ENCODE measurements around the gene VSTM2B.

The VSTM2B gene

DNA sequence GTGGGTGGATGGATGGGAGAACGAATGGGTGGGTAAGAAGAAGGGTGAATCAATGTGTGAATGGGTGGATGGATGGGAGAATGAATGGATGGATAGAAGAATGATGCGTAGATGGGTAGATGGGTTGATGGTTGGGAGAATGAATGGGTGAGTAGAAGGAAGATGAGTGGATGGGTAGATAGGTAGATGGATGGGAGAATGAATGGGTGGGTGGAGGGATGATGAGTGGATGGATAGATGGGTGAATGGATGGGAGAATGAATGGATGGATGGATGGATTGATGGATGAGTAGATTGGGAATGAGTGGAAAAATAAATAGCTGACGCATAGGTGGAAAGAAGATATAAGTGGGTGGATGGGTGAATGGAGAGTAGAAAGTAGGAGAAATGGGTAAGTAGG lies 16.5 kb downstream of the VSTM2B start:
- Histone ChIP-seq H3K27ac (ENCODE audit: low read length) (no peak overlapping the region), H3F3A (ENCODE audit: insufficient read depth, low read length) (no peaks in the 10 kb centered on the region), H2AFZ (ENCODE audit: low read length) (no peak overlapping the region), H3K9ac (ENCODE audit: low read length) (no peak overlapping the region), H3K79me2 (ENCODE audit: low read length) (no peaks in the 10 kb centered on the region), H3K4me2 (ENCODE audit: low read depth, low read length) (no peak overlapping the region), H4K20me1 (ENCODE audit: insufficient read depth, low read length) (no peaks in the 10 kb centered on the region), H3K9me3 (replicated peaks; ENCODE audit: insufficient read depth, low read length) (no peaks in the 10 kb centered on the region), H3K4me3 (ENCODE audit: low read length) (no peak overlapping the region), H3K4me1 (ENCODE audit: low read length) (no peaks in the 10 kb centered on the region), H3K9me2 (replicated peaks; ENCODE audit: insufficient read depth, low read length) (no peaks in the 10 kb centered on the region), H3K36me3 (replicated peaks; ENCODE audit: insufficient read depth, low read length) (no peaks in the 10 kb centered on the region), H3K27me3 (replicated peaks; ENCODE audit: insufficient read depth, low read length) (peaks cover 32% of the 10 kb centered on the region)
- DNase-seq, result no peak
- TF ChIP-seq, protein P1, sequence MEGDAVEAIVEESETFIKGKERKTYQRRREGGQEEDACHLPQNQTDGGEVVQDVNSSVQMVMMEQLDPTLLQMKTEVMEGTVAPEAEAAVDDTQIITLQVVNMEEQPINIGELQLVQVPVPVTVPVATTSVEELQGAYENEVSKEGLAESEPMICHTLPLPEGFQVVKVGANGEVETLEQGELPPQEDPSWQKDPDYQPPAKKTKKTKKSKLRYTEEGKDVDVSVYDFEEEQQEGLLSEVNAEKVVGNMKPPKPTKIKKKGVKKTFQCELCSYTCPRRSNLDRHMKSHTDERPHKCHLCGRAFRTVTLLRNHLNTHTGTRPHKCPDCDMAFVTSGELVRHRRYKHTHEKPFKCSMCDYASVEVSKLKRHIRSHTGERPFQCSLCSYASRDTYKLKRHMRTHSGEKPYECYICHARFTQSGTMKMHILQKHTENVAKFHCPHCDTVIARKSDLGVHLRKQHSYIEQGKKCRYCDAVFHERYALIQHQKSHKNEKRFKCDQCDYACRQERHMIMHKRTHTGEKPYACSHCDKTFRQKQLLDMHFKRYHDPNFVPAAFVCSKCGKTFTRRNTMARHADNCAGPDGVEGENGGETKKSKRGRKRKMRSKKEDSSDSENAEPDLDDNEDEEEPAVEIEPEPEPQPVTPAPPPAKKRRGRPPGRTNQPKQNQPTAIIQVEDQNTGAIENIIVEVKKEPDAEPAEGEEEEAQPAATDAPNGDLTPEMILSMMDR (IDR thresholded peaks at IDR 0.05; ENCODE audit: low read length), result no peak
- TF ChIP-seq EZH2 (optimal IDR thresholded peaks at IDR 0.05; ENCODE audit: low read depth, low read length) (no peak), EZH2phosphoT487 (IDR thresholded peaks at IDR 0.05; ENCODE audit: low read length) (no peak)

DNA sequence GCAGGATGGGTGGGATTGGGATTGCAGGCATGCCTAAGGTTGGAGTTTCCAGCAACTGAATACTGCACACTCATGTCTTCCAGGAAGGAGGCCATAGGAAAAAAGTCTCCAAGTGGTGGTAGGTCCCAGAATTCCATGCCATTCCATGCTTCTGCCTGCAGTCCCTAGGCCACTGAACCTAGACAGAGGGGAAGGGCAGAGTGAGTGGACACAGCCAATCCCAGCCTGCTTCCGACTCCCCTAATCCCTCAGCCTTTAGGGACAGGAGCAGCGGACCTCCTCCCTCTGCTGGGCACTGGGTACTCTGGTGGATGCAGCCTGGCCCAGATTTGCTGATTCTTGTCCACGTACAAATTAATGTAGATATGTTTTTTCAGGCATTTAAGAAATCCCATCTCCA lies 17.0 kb downstream of the VSTM2B start:
- TF ChIP-seq EZH2phosphoT487 (IDR thresholded peaks at IDR 0.05; ENCODE audit: low read length), result no peak
- TF ChIP-seq, protein P1 (IDR thresholded peaks at IDR 0.05; ENCODE audit: low read length), result no peak
- TF ChIP-seq EZH2 (optimal IDR thresholded peaks at IDR 0.05; ENCODE audit: low read depth, low read length), result no peak
- Histone ChIP-seq H4K20me1 (ENCODE audit: insufficient read depth, low read length) (no peaks in the 10 kb centered on the region), H3K4me2 (ENCODE audit: low read depth, low read length) (no peak overlapping the region), H3K9me2 (replicated peaks; ENCODE audit: insufficient read depth, low read length) (no peaks in the 10 kb centered on the region), H3K27ac (ENCODE audit: low read length) (no peak overlapping the region), H3K9me3 (replicated peaks; ENCODE audit: insufficient read depth, low read length) (no peaks in the 10 kb centered on the region), H3F3A (ENCODE audit: insufficient read depth, low read length) (no peaks in the 10 kb centered on the region), H2AFZ (ENCODE audit: low read length) (no peak overlapping the region), H3K9ac (ENCODE audit: low read length) (no peak overlapping the region), H3K4me3 (ENCODE audit: low read length) (no peak overlapping the region), H3K36me3 (replicated peaks; ENCODE audit: insufficient read depth, low read length) (no peaks in the 10 kb centered on the region), H3K4me1 (ENCODE audit: low read length) (no peaks in the 10 kb centered on the region), H3K27me3 (replicated peaks; ENCODE audit: insufficient read depth, low read length) (peaks cover 31% of the 10 kb centered on the region), H3K79me2 (ENCODE audit: low read length) (no peaks in the 10 kb centered on the region)
- DNase-seq, result no peak

DNA sequence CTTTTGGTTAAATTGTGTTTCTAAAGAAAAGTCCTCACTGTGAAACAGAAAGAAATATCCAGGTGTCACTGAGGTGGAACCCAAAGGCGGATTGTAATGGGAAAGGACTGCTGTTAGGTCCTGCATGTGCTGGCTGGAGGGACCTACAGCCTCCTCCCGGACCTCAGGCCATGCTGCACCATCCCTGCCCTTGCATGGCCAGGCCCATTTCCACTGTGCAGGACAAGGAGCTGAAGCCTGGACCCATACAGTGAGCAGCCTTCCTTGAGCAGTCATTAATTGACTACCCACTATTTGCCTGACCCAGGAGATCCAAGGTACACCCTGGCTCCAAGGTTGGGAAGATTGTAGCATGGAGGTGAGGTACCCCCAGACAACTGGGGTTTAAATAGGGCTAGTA lies 17.6 kb downstream of the VSTM2B start:
- H3K9ac ChIP-seq (ENCODE audit: low read length), result no peak overlapping the region
- no peak overlapping the region for H2AFZ ChIP-seq (ENCODE audit: low read length)
- no peak for DNase-seq
- H3K9me2 ChIP-seq (replicated peaks; ENCODE audit: insufficient read depth, low read length), result no peaks in the 10 kb centered on the region
- no peak overlapping the region for H3K4me2 ChIP-seq (ENCODE audit: low read depth, low read length)
- peaks cover 30% of the 10 kb centered on the region for H3K27me3 ChIP-seq (replicated peaks; ENCODE audit: insufficient read depth, low read length)
- H3K4me3 ChIP-seq (ENCODE audit: low read length), result no peak overlapping the region
- H3K27ac ChIP-seq (ENCODE audit: low read length), result no peak overlapping the region
- H3K4me1 ChIP-seq (ENCODE audit: low read length), result no peaks in the 10 kb centered on the region
- no peaks in the 10 kb centered on the region for H4K20me1 ChIP-seq (ENCODE audit: insufficient read depth, low read length)
- H3K36me3 ChIP-seq (replicated peaks; ENCODE audit: insufficient read depth, low read length), result no peaks in the 10 kb centered on the region
- H3K9me3 ChIP-seq (replicated peaks; ENCODE audit: insufficient read depth, low read length), result no peaks in the 10 kb centered on the region
- no peaks in the 10 kb centered on the region for H3K79me2 ChIP-seq (ENCODE audit: low read length)
- no peaks in the 10 kb centered on the region for H3F3A ChIP-seq (ENCODE audit: insufficient read depth, low read length)
- TF ChIP-seq, protein P1 (IDR thresholded peaks at IDR 0.05; ENCODE audit: low read length), result no peak
- TF ChIP-seq EZH2phosphoT487 (IDR thresholded peaks at IDR 0.05; ENCODE audit: low read length) (no peak), EZH2 (optimal IDR thresholded peaks at IDR 0.05; ENCODE audit: low read depth, low read length) (no peak)
